Stimulated activated CD4-positive, alpha-beta T cell treated with anti-CD3 and anti-CD28 coated beads, Interleukin-4, amount 100 ng/mL, for 4 hours (primary cell): ENCODE results near the gene PPP6R2.
A peak's percentile ranks its signal among the peaks of the same experiment; 100 is the strongest.

Source experiments
- DNase-seq, 2 experiments: peaks; one replicate each; pipeline ENCODE4 v3.0.0-alpha.2; 2020

PPP6R2 gene

GRCh38 chr22:50306753-50307749, 36.1 kb upstream of the PPP6R2 start, which contains the start of gene PLXNB2:
Gene PLXNB2, minus strand, starts transcription at chr22:50307646. Its CDS starts 17,062 bp downstream, at chr22:50290584.
- DNase-seq = peak in 1 of 2 experiments; percentile 22

- DNase-seq = no peak
Observed at GRCh38 chr22:50307890-50308596, 35.1 kb upstream of the PPP6R2 start.

- no peak for DNase-seq
Observed at GRCh38 chr22:50308597-50308935, 34.6 kb upstream of the PPP6R2 start.

GRCh38 chr22:50308986-50309600, 34.0 kb upstream of the PPP6R2 start:
- DNase-seq = no peak

GRCh38 chr22:50309601-50309991, 33.5 kb upstream of the PPP6R2 start:
- no peak for DNase-seq

GRCh38 chr22:50310031-50310722, 33.0 kb upstream of the PPP6R2 start:
- no peak for DNase-seq

GRCh38 chr22:50310949-50311444, 32.1 kb upstream of the PPP6R2 start:
- DNase-seq = no peak

- DNase-seq = no peak
Observed at GRCh38 chr22:50311606-50312351, 31.3 kb upstream of the PPP6R2 start.

- no peak for DNase-seq
Observed at GRCh38 chr22:50312371-50312770, 30.8 kb upstream of the PPP6R2 start.

- no peak for DNase-seq
Observed at GRCh38 chr22:50313021-50313420, 30.1 kb upstream of the PPP6R2 start.

- no peak for DNase-seq
Observed at GRCh38 chr22:50313600-50313999, 29.5 kb upstream of the PPP6R2 start.

GRCh38 chr22:50314081-50314454, 29.1 kb upstream of the PPP6R2 start:
- DNase-seq = no peak

GRCh38 chr22:50314455-50315288, 28.5 kb upstream of the PPP6R2 start:
- DNase-seq = peak; percentile 63 to 74

GRCh38 chr22:50315289-50316113, 27.6 kb upstream of the PPP6R2 start:
- DNase-seq = no peak

GRCh38 chr22:50316114-50317065, 26.7 kb upstream of the PPP6R2 start:
- DNase-seq = no peak

GRCh38 chr22:50317178-50317577, 25.9 kb upstream of the PPP6R2 start:
- no peak for DNase-seq

- no peak for DNase-seq
Observed at GRCh38 chr22:50317674-50318073, 25.5 kb upstream of the PPP6R2 start.

- DNase-seq = no peak
Observed at GRCh38 chr22:50318356-50318697, 24.8 kb upstream of the PPP6R2 start.
